ENCODE measurements around the gene TPM1. TPM values are rescaled to one million over a fixed set of nuclear protein-coding genes. Genes with fewer than 3 reads are reported as not detected.

The TPM1 gene
- total and polyA plus RNA-seq, 5 donors: 6,360 to 10,076 (median 7,709) TPM

DNA sequence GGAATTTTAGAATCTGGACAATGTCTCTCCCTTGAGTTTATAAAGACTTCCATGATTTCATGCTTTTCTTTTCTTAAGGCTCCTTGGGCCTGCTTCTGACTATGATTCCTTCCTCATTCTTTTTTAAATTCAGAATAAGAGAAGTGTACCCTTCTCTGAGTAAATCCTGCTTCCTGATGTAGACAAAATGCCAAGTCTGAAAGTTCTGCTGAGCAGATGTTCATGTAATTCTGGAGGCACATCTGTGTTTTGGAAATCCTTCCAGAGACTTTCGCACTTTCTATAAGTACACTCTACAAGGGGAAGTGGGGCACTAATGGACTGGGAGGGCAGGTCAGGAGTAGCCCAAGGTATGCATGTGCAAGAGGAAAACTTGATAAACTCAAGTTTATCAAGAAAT is 24.8 kb downstream of the TPM1 start:
- intact Hi-C loops (cut with DNase I): no loop called here
- Histone ChIP-seq H3K27me3 (ENCODE audit: control insufficient read depth, insufficient read depth) (no peaks in the 10 kb centered on the region), H3K4me3 (ENCODE audit: low read length) (no peak overlapping the region), H3K4me1 (ENCODE audit: control insufficient read depth, insufficient read depth, low read length) (peaks cover 3% of the 10 kb centered on the region), H3K9me3 (ENCODE audit: control insufficient read depth, low read length) (no peaks in the 10 kb centered on the region), H3K27ac (ENCODE audit: low read length) (no peak overlapping the region)
- DNase-seq: no peak
- ATAC-seq: no peak
- WGBS: 93% methylated on average over 1 of the region's 1 CpG

DNA sequence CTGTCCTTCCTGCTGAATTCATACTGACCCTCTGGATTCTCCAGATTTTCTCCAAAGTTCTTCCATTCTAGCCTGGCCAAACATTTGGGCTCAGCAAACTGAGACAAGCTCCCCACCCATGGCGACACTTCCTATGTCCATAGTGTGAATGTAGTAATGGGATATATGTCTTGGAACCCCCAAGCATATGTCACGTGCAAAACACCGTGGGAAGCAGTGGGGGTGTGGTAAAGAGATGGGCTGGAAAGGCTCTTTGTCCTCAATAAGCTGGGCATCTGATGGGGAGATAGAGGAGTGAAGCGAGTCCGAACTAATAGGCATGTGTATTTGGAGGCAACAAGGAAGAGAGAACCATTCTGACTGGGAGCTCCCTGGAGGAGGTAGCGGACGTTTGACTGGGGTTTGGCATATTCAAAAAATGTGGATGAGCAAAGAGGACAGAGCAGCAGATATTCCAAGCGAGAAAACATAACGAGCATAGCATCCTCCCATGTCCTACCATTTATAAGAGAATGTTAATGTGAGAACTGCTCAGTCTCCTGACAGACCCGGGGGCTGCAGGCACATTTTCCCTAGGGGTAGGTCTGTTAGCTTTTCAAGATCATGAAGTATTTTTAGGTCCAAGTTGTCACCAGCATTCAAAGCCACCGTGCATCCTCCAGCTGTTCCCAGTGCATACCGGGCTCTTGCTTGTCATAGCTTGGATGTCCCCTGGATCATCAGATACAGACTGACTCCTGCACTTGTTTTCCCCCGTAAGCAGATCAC is 25.6 kb downstream of the TPM1 start:
- Histone ChIP-seq H3K27me3 (ENCODE audit: control insufficient read depth, insufficient read depth) (no peaks in the 10 kb centered on the region), H3K27ac (ENCODE audit: low read length) (peak overlapping the region; percentile 30), H3K4me1 (ENCODE audit: control insufficient read depth, insufficient read depth, low read length) (peaks cover 3% of the 10 kb centered on the region), H3K4me3 (ENCODE audit: low read length) (no peak overlapping the region), H3K9me3 (ENCODE audit: control insufficient read depth, low read length) (no peaks in the 10 kb centered on the region)
- no peak for DNase-seq
- intact Hi-C loops (cut with DNase I): no loop called here
- WGBS: 71% methylated on average over 13 of the region's 13 CpGs
- ATAC-seq: peak; percentile 11 to 26

DNA sequence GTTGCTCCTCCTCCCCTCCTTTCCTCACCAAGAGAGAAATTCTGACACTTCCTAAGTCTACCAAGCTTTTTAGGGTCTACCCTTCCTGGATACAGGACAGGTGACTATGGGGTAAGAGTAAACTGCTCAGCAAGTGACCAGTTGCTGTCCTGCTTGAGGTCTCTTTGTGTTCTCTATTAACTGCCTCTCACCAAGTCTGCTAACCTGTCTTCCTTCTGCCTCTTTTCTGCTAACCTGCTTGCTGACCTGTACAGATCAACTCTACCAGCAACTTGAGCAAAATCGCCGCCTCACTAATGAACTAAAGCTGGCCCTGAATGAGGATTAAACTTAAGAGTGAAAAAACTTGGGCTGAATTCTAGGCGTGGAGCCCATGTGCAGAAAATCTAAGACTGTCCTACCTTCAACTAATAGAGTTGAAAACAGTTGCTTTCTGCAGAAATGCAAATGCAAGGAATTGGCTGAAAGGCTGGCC is 27.1 kb downstream of the TPM1 start:
- Histone ChIP-seq H3K4me1 (ENCODE audit: control insufficient read depth, insufficient read depth, low read length) (peaks cover 3% of the 10 kb centered on the region), H3K4me3 (ENCODE audit: low read length) (no peak overlapping the region), H3K27me3 (ENCODE audit: control insufficient read depth, insufficient read depth) (no peaks in the 10 kb centered on the region), H3K27ac (ENCODE audit: low read length) (no peak overlapping the region), H3K9me3 (ENCODE audit: control insufficient read depth, low read length) (no peaks in the 10 kb centered on the region)
- intact Hi-C loops (cut with DNase I): no loop called here
- peak; percentile 4 for ATAC-seq
- 91% methylated on average over 3 of the region's 3 CpGs for WGBS
- no peak for DNase-seq

DNA sequence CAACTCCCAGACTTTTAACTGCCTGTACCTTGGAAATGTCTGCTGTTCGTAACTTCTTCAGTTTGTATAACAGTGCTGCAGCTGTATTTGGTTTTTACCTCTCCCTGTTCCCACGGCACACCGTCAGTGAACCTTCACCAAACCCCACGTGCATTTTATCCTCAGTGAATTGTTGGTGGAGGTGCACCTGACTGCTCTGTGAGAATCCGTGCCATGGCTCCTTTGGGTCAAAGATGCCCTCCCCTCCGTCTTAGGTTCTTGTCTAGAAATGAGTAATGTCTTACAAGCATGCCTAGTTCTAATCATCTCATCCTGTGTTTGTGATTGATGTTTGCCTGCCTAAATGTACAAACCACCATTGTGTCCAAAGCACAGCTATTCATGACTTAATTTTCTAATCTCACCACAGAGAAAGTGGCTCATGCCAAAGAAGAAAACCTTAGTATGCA is 28.2 kb downstream of the TPM1 start:
- Histone ChIP-seq H3K4me3 (ENCODE audit: low read length) (no peak overlapping the region), H3K27me3 (ENCODE audit: control insufficient read depth, insufficient read depth) (no peaks in the 10 kb centered on the region), H3K4me1 (ENCODE audit: control insufficient read depth, insufficient read depth, low read length) (peaks cover 7% of the 10 kb centered on the region), H3K9me3 (ENCODE audit: control insufficient read depth, low read length) (no peaks in the 10 kb centered on the region), H3K27ac (ENCODE audit: low read length) (peak overlapping the region; percentile 13)
- DNase-seq (no peak), ATAC-seq (no peak)
- intact Hi-C loops (cut with DNase I): no loop called here
- 86% methylated on average over 6 of the region's 6 CpGs for WGBS

DNA sequence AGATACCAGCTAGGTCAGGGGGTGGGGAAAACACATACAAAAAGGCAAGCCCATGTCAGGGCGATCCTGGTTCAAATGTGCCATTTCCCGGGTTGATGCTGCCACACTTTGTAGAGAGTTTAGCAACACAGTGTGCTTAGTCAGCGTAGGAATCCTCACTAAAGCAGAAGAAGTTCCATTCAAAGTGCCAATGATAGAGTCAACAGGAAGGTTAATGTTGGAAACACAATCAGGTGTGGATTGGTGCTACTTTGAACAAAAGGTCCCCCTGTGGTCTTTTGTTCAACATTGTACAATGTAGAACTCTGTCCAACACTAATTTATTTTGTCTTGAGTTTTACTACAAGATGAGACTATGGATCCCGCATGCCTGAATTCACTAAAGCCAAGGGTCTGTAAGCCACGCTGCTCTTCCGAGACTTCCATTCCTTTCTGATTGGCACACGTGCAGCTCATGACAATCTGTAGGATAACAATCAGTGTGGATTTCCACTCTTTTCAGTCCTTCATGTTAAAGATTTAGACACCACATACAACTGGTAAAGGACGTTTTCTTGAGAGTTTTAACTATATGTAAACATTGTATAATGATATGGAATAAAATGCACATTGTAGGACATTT is 28.9 kb downstream of the TPM1 start:
- Histone ChIP-seq H3K4me1 (ENCODE audit: control insufficient read depth, insufficient read depth, low read length) (peaks cover 9% of the 10 kb centered on the region), H3K9me3 (ENCODE audit: control insufficient read depth, low read length) (no peaks in the 10 kb centered on the region), H3K4me3 (ENCODE audit: low read length) (no peak overlapping the region), H3K27ac (ENCODE audit: low read length) (no peak overlapping the region), H3K27me3 (ENCODE audit: control insufficient read depth, insufficient read depth) (no peaks in the 10 kb centered on the region)
- intact Hi-C loops (cut with DNase I): no loop called here
- no peak for DNase-seq
- no peak for ATAC-seq
- 73% methylated on average over 8 of the region's 8 CpGs for WGBS

DNA sequence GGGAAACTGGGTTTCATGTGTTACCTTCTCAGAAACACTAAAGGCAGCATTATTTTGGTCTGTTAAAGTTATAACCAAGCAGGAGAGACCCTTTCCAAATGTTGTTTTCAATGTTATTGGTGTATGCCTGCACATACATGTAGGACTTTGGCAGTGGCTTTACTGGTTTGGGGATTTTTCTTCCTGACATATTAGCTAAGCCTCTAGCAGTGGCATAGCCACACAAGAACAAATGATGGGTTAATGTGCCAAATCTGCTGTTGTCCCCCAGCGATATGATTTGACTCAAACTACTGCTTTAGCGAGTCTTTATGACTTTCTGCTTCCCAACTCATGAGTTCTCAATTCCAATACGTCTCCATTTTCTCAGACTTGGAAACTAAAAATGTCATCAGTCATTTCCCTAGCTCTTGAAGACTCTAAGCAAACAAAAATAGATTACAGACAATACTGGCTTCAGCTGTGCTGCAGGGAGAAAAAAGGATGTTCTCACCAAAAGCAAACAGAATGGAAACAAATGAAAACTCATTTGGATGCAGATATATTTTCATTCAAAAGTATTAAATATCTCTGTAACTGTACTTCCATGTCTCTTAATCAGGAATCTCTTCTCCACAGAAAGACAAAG is 29.6 kb downstream of the TPM1 start:
- Histone ChIP-seq H3K4me3 (ENCODE audit: low read length) (no peak overlapping the region), H3K27ac (ENCODE audit: low read length) (no peak overlapping the region), H3K9me3 (ENCODE audit: control insufficient read depth, low read length) (no peaks in the 10 kb centered on the region), H3K27me3 (ENCODE audit: control insufficient read depth, insufficient read depth) (no peaks in the 10 kb centered on the region), H3K4me1 (ENCODE audit: control insufficient read depth, insufficient read depth, low read length) (peaks cover 13% of the 10 kb centered on the region)
- ATAC-seq: no peak
- intact Hi-C loops (cut with DNase I): no loop called here
- 60% methylated on average over 3 of the region's 3 CpGs for WGBS
- no peak for DNase-seq

DNA sequence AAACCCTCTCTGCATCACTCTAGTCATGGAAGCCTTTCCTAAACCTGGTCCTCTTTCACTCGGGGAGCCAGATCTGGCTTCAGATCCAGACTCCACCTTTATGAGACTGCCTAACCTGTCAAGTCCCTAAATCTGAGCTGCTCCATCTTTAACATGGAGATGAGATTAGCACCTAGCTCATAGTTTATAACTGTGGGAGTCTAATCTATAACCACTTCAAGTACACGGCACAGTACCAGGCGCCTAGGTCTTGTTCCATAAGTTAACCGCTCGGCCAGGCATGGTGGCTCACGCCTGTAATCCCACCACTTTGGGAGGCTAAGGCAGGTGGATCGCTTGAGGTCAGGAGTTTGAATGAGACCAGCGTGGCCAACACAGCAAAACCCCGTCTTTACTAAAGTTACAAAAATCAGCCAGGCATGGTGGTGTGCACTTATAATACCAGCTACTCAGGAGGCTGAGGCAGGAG is 30.3 kb downstream of the TPM1 start:
- no peak for ATAC-seq
- Histone ChIP-seq H3K4me3 (ENCODE audit: low read length) (no peak overlapping the region), H3K4me1 (ENCODE audit: control insufficient read depth, insufficient read depth, low read length) (peaks cover 11% of the 10 kb centered on the region), H3K27me3 (ENCODE audit: control insufficient read depth, insufficient read depth) (no peaks in the 10 kb centered on the region), H3K27ac (ENCODE audit: low read length) (no peak overlapping the region), H3K9me3 (ENCODE audit: control insufficient read depth, low read length) (no peaks in the 10 kb centered on the region)
- WGBS: 81% methylated on average over 9 of the region's 9 CpGs
- no peak for DNase-seq
- intact Hi-C loops (cut with DNase I): no loop called here

DNA sequence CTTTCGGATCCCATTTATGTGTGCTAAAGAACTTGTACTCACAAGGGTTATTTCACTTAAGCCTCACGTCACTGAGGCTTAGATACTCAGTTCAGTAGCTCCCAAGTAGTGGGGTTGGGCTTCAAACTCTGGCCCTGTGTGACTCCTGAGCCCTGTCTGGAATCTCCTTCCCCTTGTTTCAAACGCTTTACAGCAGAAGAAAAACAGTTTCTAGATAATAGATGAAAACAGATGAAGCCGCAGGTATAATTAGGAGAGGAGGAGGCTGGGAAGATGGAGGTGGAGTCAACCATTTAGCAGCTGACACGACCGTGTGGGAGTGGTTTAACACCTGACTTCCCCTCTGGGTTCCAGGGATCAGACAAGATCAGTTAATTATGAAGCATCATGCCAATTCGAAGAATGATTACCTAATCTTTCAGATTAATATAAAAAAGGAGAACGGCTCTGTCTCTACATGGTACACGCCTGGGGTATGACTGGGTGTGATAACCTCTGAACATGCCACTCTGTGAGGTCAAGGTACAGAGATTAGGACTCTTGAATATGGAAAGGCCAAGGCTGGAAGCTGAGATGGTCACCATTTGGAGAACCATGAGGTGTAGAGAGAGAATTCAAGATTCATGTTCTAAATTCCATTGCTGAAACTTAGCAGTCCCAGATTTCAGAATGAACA is 31.1 kb downstream of the TPM1 start:
- Histone ChIP-seq H3K4me3 (ENCODE audit: low read length) (no peak overlapping the region), H3K27me3 (ENCODE audit: control insufficient read depth, insufficient read depth) (no peaks in the 10 kb centered on the region), H3K4me1 (ENCODE audit: control insufficient read depth, insufficient read depth, low read length) (peaks cover 9% of the 10 kb centered on the region), H3K9me3 (ENCODE audit: control insufficient read depth, low read length) (no peaks in the 10 kb centered on the region), H3K27ac (ENCODE audit: low read length) (no peak overlapping the region)
- 51% methylated on average over 9 of the region's 9 CpGs for WGBS
- ATAC-seq (no peak), DNase-seq (no peak)
- intact Hi-C loops (cut with DNase I): no loop called here

DNA sequence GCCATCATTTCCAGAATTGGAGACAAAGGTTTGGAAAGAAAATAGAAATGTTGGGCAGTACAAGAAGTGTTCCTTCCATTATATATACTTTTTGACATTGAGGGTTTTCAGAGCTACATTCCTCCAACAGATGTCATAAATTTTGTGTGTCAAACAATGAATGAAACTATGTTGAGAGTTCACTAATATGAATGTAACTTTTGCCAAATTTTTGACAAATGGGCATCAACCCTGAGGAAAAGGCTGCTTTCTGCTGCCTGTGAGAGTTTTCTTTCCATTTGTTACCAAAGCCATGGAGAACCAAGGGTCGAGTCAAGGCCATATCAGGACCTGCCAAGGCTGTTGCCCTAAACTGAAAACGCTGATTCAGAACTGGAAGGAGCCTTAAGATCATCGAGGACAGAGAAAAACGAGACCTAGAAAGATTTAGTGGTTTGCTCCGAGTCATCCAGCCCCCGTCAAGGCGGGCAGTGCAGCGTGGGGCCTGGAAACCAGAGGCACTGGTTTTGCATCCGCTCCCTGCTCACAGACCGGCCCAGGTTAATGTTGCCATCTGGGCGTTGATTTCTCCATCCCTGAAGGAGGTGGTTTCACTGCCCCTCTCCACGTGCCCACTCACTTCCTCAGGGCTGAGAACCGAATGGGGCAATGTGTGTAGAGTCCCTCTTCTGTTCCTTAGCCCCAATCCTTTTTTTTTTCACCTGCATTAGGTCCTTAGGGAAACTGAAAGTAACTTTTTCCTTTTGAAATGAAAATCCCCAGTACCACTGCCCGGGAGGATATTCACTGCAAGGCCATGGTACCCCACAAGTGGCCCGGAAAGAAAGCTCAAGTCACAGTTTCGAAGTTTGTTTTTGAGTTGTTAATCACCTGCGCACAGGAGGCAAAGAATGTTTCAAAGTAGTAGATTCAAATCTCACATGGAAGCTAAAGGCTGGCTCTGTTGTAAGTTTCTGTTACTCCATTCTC is 32.8 kb downstream of the TPM1 start:
- 77% methylated on average over 17 of the region's 17 CpGs for WGBS

More for the DNA sequence above, 32.8 kb downstream of the TPM1 start:
- peak overlapping the region; percentile 17 for H3K27ac ChIP-seq (ENCODE audit: low read length)
- peaks cover 12% of the 10 kb centered on the region for H3K4me1 ChIP-seq (ENCODE audit: control insufficient read depth, insufficient read depth, low read length)
- DNase-seq: no peak
- no peaks in the 10 kb centered on the region for H3K9me3 ChIP-seq (ENCODE audit: control insufficient read depth, low read length)
- no peak for ATAC-seq
- H3K4me3 ChIP-seq (ENCODE audit: low read length): no peak overlapping the region
- intact Hi-C loops (cut with DNase I): no loop called here
- H3K27me3 ChIP-seq (ENCODE audit: control insufficient read depth, insufficient read depth): no peaks in the 10 kb centered on the region

All from right cardiac atrium (tissue), 5 donors.